Naive thymus-derived CD8-positive, alpha-beta T cell (primary cell): ENCODE results near the gene AMIGO1. TPM values are rescaled to one million over a fixed set of nuclear protein-coding genes. Genes with fewer than 3 reads are reported as not detected.

Experiments
- ATAC-seq, 2 donors: fragments of 150-1000 bp; cut with Tn5 transposase in 1 of 2; sonication (Bioruptor Pico), chemical (Tn5 transposase) in 1 of 2; 1 replicate in 1 of 2; 2 replicates in 1 of 2; pipeline ENCODE4 v1.10.0; 2021; ENCODE audit warnings: mild to moderate bottlenecking in 2 of 2, moderate library complexity in 2 of 2
- POLR2A ChIA-PET: fragments of 350-600 bp; sonication (Branson Sonifier 250); formaldehyde crosslinking; loops from one replicate; lab custom pipeline; 2021; ENCODE audit warnings: antibody characterized with exemption; lab: Charles Lee
- DNase-seq, 10 donors: peaks; one replicate each; pipeline versions ENCODE4 v3.0.0 to v3.0.0-alpha.2; 2020 to 2022
- H3K27ac Mint-ChIP-seq, 10 donors: one replicate each; pipeline ENCODE4 v1.8.0; 2020 to 2022; ENCODE audit warnings: mild to moderate bottlenecking in 10 of 10, mixed read lengths in 10 of 10, moderate library complexity in 4 of 10, inconsistent platforms in 1 of 10
- H3K27me3 Mint-ChIP-seq, 5 donors: one replicate each; pipeline ENCODE4 v1.8.0; 2021 to 2022; ENCODE audit warnings: mixed read lengths in 5 of 5
- H3K36me3 Mint-ChIP-seq, 3 donors: one replicate each; pipeline ENCODE4 v1.8.0; 2020 to 2022; ENCODE audit warnings: mixed read lengths in 3 of 3, mild to moderate bottlenecking in 2 of 3, inconsistent platforms in 1 of 3
- H3K4me1 Mint-ChIP-seq, 4 donors: one replicate each; pipeline ENCODE4 v1.8.0; 2021 to 2022; ENCODE audit warnings: mixed read lengths in 4 of 4
- H3K4me3 Mint-ChIP-seq, 10 donors: one replicate each; pipeline ENCODE4 v1.8.0; 2020 to 2022; ENCODE audit warnings: mild to moderate bottlenecking in 10 of 10, mixed read lengths in 10 of 10, moderate library complexity in 6 of 10, inconsistent platforms in 1 of 10
- H3K9me3 Mint-ChIP-seq, 9 donors: one replicate each; pipeline ENCODE4 v1.8.0; 2020 to 2022; ENCODE audit warnings: mixed read lengths in 9 of 9, mild to moderate bottlenecking in 3 of 9, inconsistent platforms in 1 of 9, moderate library complexity in 1 of 9
- polyA plus RNA-seq, 3 donors: library from polyadenylated mRNA; unstranded; fragments of 300-500 nt; fragmentation: Illumina TruSeq; gene quantifications; one replicate each; pipeline ENCODE4 v1.2.3, GENCODE V29; 2021
- total RNA-seq, 8 experiments: library from RNA in 2 of 8; stranded (reverse) in 2 of 8; gene quantifications; one replicate each; pipeline ENCODE4 v1.2.3 and lab custom pipeline; 2021 to 2026

The AMIGO1 gene
- total and polyA plus RNA-seq, 5 experiments from 2014 or later = 17.8 to 42.2 (median 32.8) TPM

GRCh38 chr1:109541102-109541501 is 31.6 kb upstream of the AMIGO1 start:
- no peak overlapping the region for H3K4me3 Mint-ChIP-seq
- no peak overlapping the region for H3K27ac Mint-ChIP-seq
- POLR2A ChIA-PET = interaction anchor here (0.6 kb wide), 1 partner anchor 328 kb away, joined by 4 read pairs; no protein-coding TSS in a partner anchor
- no peak for DNase-seq
- H3K36me3 Mint-ChIP-seq = no peaks in the 10 kb centered on the region
- peaks cover 0 to 7% (median 3%) of the 10 kb centered on the region in 4 donors for H3K4me1 Mint-ChIP-seq
- no peaks in the 10 kb centered on the region for H3K27me3 Mint-ChIP-seq
- no peak for ATAC-seq
- H3K9me3 Mint-ChIP-seq = no peaks in the 10 kb centered on the region

GRCh38 chr1:109539676-109540075 is 30.1 kb upstream of the AMIGO1 start, which contains the start of gene GPR61:
GPR61 (plus strand) TSS chr1:109539872; CDS start chr1:109543023, 3,151 bp downstream.
- DNase-seq (no peak), ATAC-seq (no peak)
- H3K27me3 Mint-ChIP-seq = no peaks in the 10 kb centered on the region
- H3K4me3 Mint-ChIP-seq = no peak within 1 kb of the TSS
- H3K4me1 Mint-ChIP-seq = no peaks in the 10 kb centered on the region
- H3K36me3 Mint-ChIP-seq = no peaks in the 10 kb centered on the region
- POLR2A ChIA-PET = interaction anchor here (14.0 kb wide), 1 partner anchor 40 kb away, joined by 462 read pairs; the partner anchor contains the start of genes AMIGO1 and CYB561D1
- H3K9me3 Mint-ChIP-seq = no peaks in the 10 kb centered on the region
- peak within 1 kb of the TSS in 3 of 10 donors; percentile 27 to 50 (median 35) for H3K27ac Mint-ChIP-seq

- POLR2A ChIA-PET = interaction anchor here (0.6 to 14.0 kb wide), 2 partner anchors 39 to 1140 kb away, joined by 3 to 462 read pairs; partner anchors contain the start of genes AMIGO1 and CYB561D1
- Mint-ChIP-seq H3K36me3 (no peaks in the 10 kb centered on the region), H3K4me3 (no peak overlapping the region), H3K27ac (peak overlapping the region in 1 of 10 donors; percentile 35), H3K4me1 (no peaks in the 10 kb centered on the region), H3K9me3 (no peaks in the 10 kb centered on the region), H3K27me3 (no peaks in the 10 kb centered on the region)
- ATAC-seq = no peak
- no peak for DNase-seq
Observed at GRCh38 chr1:109538827-109539555, 29.5 kb upstream of the AMIGO1 start.

- no peaks in the 10 kb centered on the region for H3K9me3 Mint-ChIP-seq
- ATAC-seq (no peak), DNase-seq (no peak)
- H3K4me3 Mint-ChIP-seq = no peak overlapping the region
- POLR2A ChIA-PET = interaction anchor here (14.0 kb wide), 1 partner anchor 38 kb away, joined by 462 read pairs; the partner anchor contains the start of genes AMIGO1 and CYB561D1
- H3K27me3 Mint-ChIP-seq = no peaks in the 10 kb centered on the region
- H3K27ac Mint-ChIP-seq = no peak overlapping the region
- peaks cover 2 to 4% (median 3%) of the 10 kb centered on the region in 4 donors for H3K4me1 Mint-ChIP-seq
- no peaks in the 10 kb centered on the region for H3K36me3 Mint-ChIP-seq
Observed at GRCh38 chr1:109537450-109538178, 28.1 kb upstream of the AMIGO1 start.

- POLR2A ChIA-PET = interaction anchor here (14.0 kb wide), 1 partner anchor 36 kb away, joined by 462 read pairs; the partner anchor contains the start of genes AMIGO1 and CYB561D1
- H3K9me3 Mint-ChIP-seq = no peaks in the 10 kb centered on the region
- no peaks in the 10 kb centered on the region for H3K36me3 Mint-ChIP-seq
- no peak for DNase-seq
- no peak overlapping the region for H3K4me3 Mint-ChIP-seq
- peaks cover 12 to 20% (median 19%) of the 10 kb centered on the region in 4 donors for H3K4me1 Mint-ChIP-seq
- no peak overlapping the region for H3K27ac Mint-ChIP-seq
- H3K27me3 Mint-ChIP-seq = no peaks in the 10 kb centered on the region
- no peak for ATAC-seq
Observed at GRCh38 chr1:109535971-109536491, 26.5 kb upstream of the AMIGO1 start.

GRCh38 chr1:109535481-109535880 is 26.0 kb upstream of the AMIGO1 start:
- peaks cover 15 to 25% (median 24%) of the 10 kb centered on the region in 4 donors for H3K4me1 Mint-ChIP-seq
- H3K4me3 Mint-ChIP-seq = no peak overlapping the region
- H3K9me3 Mint-ChIP-seq = no peaks in the 10 kb centered on the region
- no peak for ATAC-seq
- POLR2A ChIA-PET = interaction anchor here (14.0 kb wide), 1 partner anchor 36 kb away, joined by 462 read pairs; the partner anchor contains the start of genes AMIGO1 and CYB561D1
- DNase-seq = no peak
- H3K27me3 Mint-ChIP-seq = no peaks in the 10 kb centered on the region
- peak overlapping the region in 1 of 10 donors; percentile 81 for H3K27ac Mint-ChIP-seq
- H3K36me3 Mint-ChIP-seq = no peaks in the 10 kb centered on the region

GRCh38 chr1:109534307-109534858 is 24.9 kb upstream of the AMIGO1 start:
- Mint-ChIP-seq H3K9me3 (no peaks in the 10 kb centered on the region), H3K4me1 (peaks cover 22 to 36% (median 32%) of the 10 kb centered on the region in 4 donors), H3K27ac (no peak overlapping the region), H3K27me3 (no peaks in the 10 kb centered on the region), H3K36me3 (no peaks in the 10 kb centered on the region), H3K4me3 (no peak overlapping the region)
- ATAC-seq (no peak), DNase-seq (no peak)
- POLR2A ChIA-PET = interaction anchor here (0.7 to 14.0 kb wide), 3 partner anchors 25 to 50 kb away, joined by 4 to 462 read pairs (median 55); partner anchors contain the start of genes AMIGO1, ATXN7L2 and CYB561D1

GRCh38 chr1:109532365-109533136 is 23.0 kb upstream of the AMIGO1 start:
- POLR2A ChIA-PET = interaction anchor here (0.9 to 14.0 kb wide), 11 partner anchors 11 to 432 kb away, joined by 3 to 462 read pairs (median 4); partner anchors contain the start of genes AMIGO1, ATXN7L2, CYB561D1 and GNAI3
- Mint-ChIP-seq H3K4me3 (peak overlapping the region; percentile 69 to 89 (median 85)), H3K9me3 (no peaks in the 10 kb centered on the region), H3K36me3 (no peaks in the 10 kb centered on the region), H3K27me3 (no peaks in the 10 kb centered on the region), H3K27ac (peak overlapping the region; percentile 74 to 96 (median 93)), H3K4me1 (peaks cover 23 to 45% (median 33%) of the 10 kb centered on the region in 4 donors)
- DNase-seq = peak; percentile 80 to 97 (median 90)
- ATAC-seq = peak; percentile 85 to 91

- Mint-ChIP-seq H3K9me3 (no peaks in the 10 kb centered on the region), H3K4me3 (peak overlapping the region; percentile 69 to 89 (median 85)), H3K4me1 (peaks cover 23 to 45% (median 33%) of the 10 kb centered on the region in 4 donors), H3K36me3 (no peaks in the 10 kb centered on the region), H3K27ac (peak overlapping the region; percentile 29 to 96 (median 91)), H3K27me3 (no peaks in the 10 kb centered on the region)
- DNase-seq (no peak), ATAC-seq (no peak)
- POLR2A ChIA-PET = interaction anchor here (1.1 to 14.0 kb wide), 9 partner anchors 10 to 105 kb away, joined by 3 to 462 read pairs (median 5); partner anchors contain the start of genes AMIGO1, ATXN7L2, CYB561D1 and GNAI3
Observed at GRCh38 chr1:109531826-109532364, 22.4 kb upstream of the AMIGO1 start.

GRCh38 chr1:109531380-109531779 is 21.9 kb upstream of the AMIGO1 start:
- H3K4me1 Mint-ChIP-seq = peaks cover 23 to 45% (median 33%) of the 10 kb centered on the region in 4 donors
- DNase-seq = no peak
- no peaks in the 10 kb centered on the region for H3K36me3 Mint-ChIP-seq
- ATAC-seq = no peak
- no peaks in the 10 kb centered on the region for H3K27me3 Mint-ChIP-seq
- H3K9me3 Mint-ChIP-seq = no peaks in the 10 kb centered on the region
- POLR2A ChIA-PET = interaction anchor here (0.6 to 14.0 kb wide), 10 partner anchors 10 to 105 kb away, joined by 3 to 462 read pairs (median 4); partner anchors contain the start of genes AMIGO1, ATXN7L2, CYB561D1 and GNAI3
- H3K27ac Mint-ChIP-seq = peak overlapping the region; percentile 49 to 96 (median 84)
- H3K4me3 Mint-ChIP-seq = peak overlapping the region; percentile 40 to 84 (median 68)
